ENCODE measurements around the gene ROBO1.
"Not testable (repeated sequence)": the region's sequence is repeated elsewhere in the genome, so short reads cannot be mapped to it uniquely, and the experiment has no call there.

Gene ROBO1

GRCh38 chr3:78765671-78766485 lies 1001.9 kb downstream of the ROBO1 start:
- DNase-seq: no peak

- no peak for DNase-seq
Measured at GRCh38 chr3:78764634-78765033, 1003.2 kb downstream of the ROBO1 start.

- DNase-seq: no peak
Measured at GRCh38 chr3:78762121-78762520, 1005.7 kb downstream of the ROBO1 start.

GRCh38 chr3:78761126-78761525 lies 1006.7 kb downstream of the ROBO1 start:
- no peak for DNase-seq

- DNase-seq: no peak
Measured at GRCh38 chr3:78757731-78758130, 1010.1 kb downstream of the ROBO1 start.

- no peak for DNase-seq
Measured at GRCh38 chr3:78754066-78754743, 1013.6 kb downstream of the ROBO1 start.

- DNase-seq: no peak
Measured at GRCh38 chr3:78751266-78751665, 1016.5 kb downstream of the ROBO1 start.

- not testable (repeated sequence) for DNase-seq
Measured at GRCh38 chr3:78750291-78750690, 1017.5 kb downstream of the ROBO1 start.

GRCh38 chr3:78749056-78749455 lies 1018.7 kb downstream of the ROBO1 start:
- DNase-seq: no peak

- no peak for DNase-seq
Measured at GRCh38 chr3:78745847-78746246, 1022.0 kb downstream of the ROBO1 start.

GRCh38 chr3:78742491-78742890 lies 1025.3 kb downstream of the ROBO1 start:
- DNase-seq: no peak

- DNase-seq: no peak
Measured at GRCh38 chr3:78742041-78742440, 1025.8 kb downstream of the ROBO1 start.

- no peak for DNase-seq
Measured at GRCh38 chr3:78741066-78741645, 1026.6 kb downstream of the ROBO1 start.

GRCh38 chr3:78738833-78739232 lies 1029.0 kb downstream of the ROBO1 start:
- no peak for DNase-seq

GRCh38 chr3:78737988-78738387 lies 1029.8 kb downstream of the ROBO1 start:
- no peak for DNase-seq

- DNase-seq: no peak
Measured at GRCh38 chr3:78736863-78737262, 1030.9 kb downstream of the ROBO1 start.

- no peak for DNase-seq
Measured at GRCh38 chr3:78734048-78734637, 1033.7 kb downstream of the ROBO1 start.

GRCh38 chr3:78732893-78733292 lies 1034.9 kb downstream of the ROBO1 start:
- DNase-seq: no peak

- no peak for DNase-seq
Measured at GRCh38 chr3:78732471-78732870, 1035.3 kb downstream of the ROBO1 start.

- no peak for DNase-seq
Measured at GRCh38 chr3:78729946-78730345, 1037.9 kb downstream of the ROBO1 start.

GRCh38 chr3:78728406-78729145 lies 1039.2 kb downstream of the ROBO1 start:
- DNase-seq: no peak

GRCh38 chr3:78726545-78726944 lies 1041.3 kb downstream of the ROBO1 start:
- no peak for DNase-seq

GRCh38 chr3:78725703-78726246 lies 1042.0 kb downstream of the ROBO1 start:
- DNase-seq: no peak

Measured in SW 1271 (cell line).